Measurements from ENCODE around the gene GMDS. TPM values are rescaled to one million over a fixed set of nuclear protein-coding genes. Genes with fewer than 3 reads are reported as not detected.

Gene GMDS
- total and polyA plus RNA-seq, 2 donors (not counting 1 experiment from before 2014, with no cell fraction given): 12.7 to 34.5 TPM

DNA sequence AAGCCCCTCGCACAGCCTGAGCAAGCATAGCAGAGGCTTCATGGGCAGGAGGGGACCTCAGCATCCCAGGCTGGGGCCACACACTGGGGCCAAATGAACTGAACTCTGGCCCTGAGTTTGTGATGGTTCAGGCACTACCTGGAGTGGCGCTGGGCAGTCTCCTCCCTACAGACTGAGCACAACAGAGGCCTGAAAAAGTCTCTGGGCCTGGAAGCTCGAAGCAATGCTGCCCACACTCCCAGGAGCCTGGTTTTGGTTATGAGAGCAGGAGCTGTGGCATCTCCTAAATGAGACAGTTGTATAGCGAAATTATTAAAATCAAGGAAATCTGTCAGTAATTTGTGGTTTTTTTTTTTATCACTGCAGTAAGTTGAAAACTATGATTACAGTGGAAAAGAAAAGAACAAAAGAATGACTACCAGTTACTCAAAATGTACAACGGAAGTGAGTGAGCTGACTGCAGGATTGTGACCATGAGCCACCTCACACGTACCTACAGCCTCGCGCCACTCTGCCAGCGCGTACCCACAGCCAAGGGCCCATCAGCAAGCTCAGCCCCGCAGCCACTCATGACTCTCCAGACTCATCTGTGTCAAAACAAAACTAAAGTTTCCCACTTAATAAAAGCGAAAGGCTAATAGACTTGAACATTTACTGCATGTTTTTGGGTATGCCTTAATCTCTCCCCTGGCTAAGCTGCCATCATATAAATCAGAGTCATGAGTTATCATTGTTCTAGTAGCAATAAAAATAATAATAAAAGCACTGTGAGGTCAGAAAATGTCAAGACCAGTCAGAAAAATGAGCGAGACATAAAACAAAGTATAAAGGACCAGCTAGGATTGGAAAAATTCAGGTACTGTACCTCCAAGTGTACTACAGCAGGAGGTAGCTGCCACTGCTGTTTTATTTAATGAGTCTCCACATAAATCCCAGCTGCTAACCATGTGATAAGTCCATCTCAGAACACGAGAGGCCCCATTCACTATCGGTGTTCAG lies 458.7 kb downstream of the GMDS start:
- Histone ChIP-seq H3K79me2 (ENCODE audit: control insufficient read depth, insufficient read depth, low read length) (no peaks in the 10 kb centered on the region), H4K20me1 (ENCODE audit: control insufficient read depth, extremely low read depth, insufficient read depth, low read length) (no peaks in the 10 kb centered on the region), H3K9me3 (ENCODE audit: control insufficient read depth, insufficient read depth, low read depth, low read length) (no peaks in the 10 kb centered on the region), H3K9ac (ENCODE audit: insufficient read depth, low read length) (no peak overlapping the region), H3K27ac (ENCODE audit: insufficient read depth, low read length) (no peak overlapping the region), H3K27me3 (ENCODE audit: control insufficient read depth, insufficient read depth, low read length) (no peaks in the 10 kb centered on the region), H3K36me3 (ENCODE audit: control insufficient read depth, insufficient read depth, low read length) (no peaks in the 10 kb centered on the region), H3K4me2 (ENCODE audit: extremely low read depth, insufficient read depth, low read length) (no peak overlapping the region), H2AFZ (ENCODE audit: low read length) (no peak overlapping the region), H3K4me1 (ENCODE audit: control insufficient read depth, extremely low read depth, insufficient read depth, low read length) (no peaks in the 10 kb centered on the region), H3K4me3 (replicated peaks in 1 of 4; ENCODE audit: control extremely low read depth in 1 of 4, insufficient read depth in 1 of 4, low read depth in 3 of 4, low read length in 4 of 4) (no peak overlapping the region)
- DNase-seq (ENCODE audit: low read depth in 2 of 2): peak in 1 of 2 donors; percentile 30
- TF ChIP-seq, protein P1, sequence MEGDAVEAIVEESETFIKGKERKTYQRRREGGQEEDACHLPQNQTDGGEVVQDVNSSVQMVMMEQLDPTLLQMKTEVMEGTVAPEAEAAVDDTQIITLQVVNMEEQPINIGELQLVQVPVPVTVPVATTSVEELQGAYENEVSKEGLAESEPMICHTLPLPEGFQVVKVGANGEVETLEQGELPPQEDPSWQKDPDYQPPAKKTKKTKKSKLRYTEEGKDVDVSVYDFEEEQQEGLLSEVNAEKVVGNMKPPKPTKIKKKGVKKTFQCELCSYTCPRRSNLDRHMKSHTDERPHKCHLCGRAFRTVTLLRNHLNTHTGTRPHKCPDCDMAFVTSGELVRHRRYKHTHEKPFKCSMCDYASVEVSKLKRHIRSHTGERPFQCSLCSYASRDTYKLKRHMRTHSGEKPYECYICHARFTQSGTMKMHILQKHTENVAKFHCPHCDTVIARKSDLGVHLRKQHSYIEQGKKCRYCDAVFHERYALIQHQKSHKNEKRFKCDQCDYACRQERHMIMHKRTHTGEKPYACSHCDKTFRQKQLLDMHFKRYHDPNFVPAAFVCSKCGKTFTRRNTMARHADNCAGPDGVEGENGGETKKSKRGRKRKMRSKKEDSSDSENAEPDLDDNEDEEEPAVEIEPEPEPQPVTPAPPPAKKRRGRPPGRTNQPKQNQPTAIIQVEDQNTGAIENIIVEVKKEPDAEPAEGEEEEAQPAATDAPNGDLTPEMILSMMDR (conservative IDR thresholded peaks at IDR 0.05 in 1 of 2, IDR thresholded peaks at IDR 0.05 in 1 of 2; ENCODE audit: low read depth in 1 of 2, low read length in 2 of 2): no peak
- TF ChIP-seq EZH2 (IDR thresholded peaks at IDR 0.05; ENCODE audit: low read length, missing control alignments): no peak

DNA sequence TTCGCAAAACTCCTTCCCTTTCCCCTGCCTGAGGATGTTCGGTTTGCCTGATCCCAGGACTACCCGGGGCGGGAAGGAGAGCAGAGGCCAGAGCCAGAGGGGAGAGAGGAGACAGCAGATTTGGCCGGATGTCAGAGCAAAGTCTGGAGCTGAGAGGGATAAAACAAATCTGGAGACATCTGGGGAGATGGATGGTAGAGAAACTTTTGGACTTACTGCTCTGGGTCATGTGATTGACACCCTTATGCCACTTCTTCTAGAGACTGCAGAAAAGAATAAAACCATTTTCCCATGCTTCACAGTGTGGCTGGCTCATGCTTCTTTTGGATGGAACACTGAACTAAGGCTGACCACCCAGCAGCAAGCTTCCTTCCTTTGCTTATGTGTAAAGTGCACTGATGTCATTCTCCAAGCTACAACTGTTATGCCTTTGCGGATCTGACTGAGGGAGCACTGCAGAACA lies 461.0 kb downstream of the GMDS start:
- no peaks in the 10 kb centered on the region for H3K4me1 ChIP-seq (ENCODE audit: control insufficient read depth, extremely low read depth, insufficient read depth, low read length)
- no peak overlapping the region for H2AFZ ChIP-seq (ENCODE audit: low read length)
- TF ChIP-seq, protein P1 (conservative IDR thresholded peaks at IDR 0.05 in 1 of 2, IDR thresholded peaks at IDR 0.05 in 1 of 2; ENCODE audit: low read depth in 1 of 2, low read length in 2 of 2): no peak
- no peak for TF ChIP-seq EZH2 (IDR thresholded peaks at IDR 0.05; ENCODE audit: low read length, missing control alignments)
- no peak overlapping the region for H3K27ac ChIP-seq (ENCODE audit: insufficient read depth, low read length)
- no peaks in the 10 kb centered on the region for H3K27me3 ChIP-seq (ENCODE audit: control insufficient read depth, insufficient read depth, low read length)
- H3K79me2 ChIP-seq (ENCODE audit: control insufficient read depth, insufficient read depth, low read length): no peaks in the 10 kb centered on the region
- no peak overlapping the region for H3K4me3 ChIP-seq (replicated peaks in 1 of 4; ENCODE audit: control extremely low read depth in 1 of 4, insufficient read depth in 1 of 4, low read depth in 3 of 4, low read length in 4 of 4)
- no peaks in the 10 kb centered on the region for H4K20me1 ChIP-seq (ENCODE audit: control insufficient read depth, extremely low read depth, insufficient read depth, low read length)
- H3K9ac ChIP-seq (ENCODE audit: insufficient read depth, low read length): no peak overlapping the region
- H3K36me3 ChIP-seq (ENCODE audit: control insufficient read depth, insufficient read depth, low read length): no peaks in the 10 kb centered on the region
- H3K4me2 ChIP-seq (ENCODE audit: extremely low read depth, insufficient read depth, low read length): no peak overlapping the region
- DNase-seq (ENCODE audit: low read depth in 2 of 2): peak in 1 of 2 donors; percentile 37
- no peaks in the 10 kb centered on the region for H3K9me3 ChIP-seq (ENCODE audit: control insufficient read depth, insufficient read depth, low read depth, low read length)

DNA sequence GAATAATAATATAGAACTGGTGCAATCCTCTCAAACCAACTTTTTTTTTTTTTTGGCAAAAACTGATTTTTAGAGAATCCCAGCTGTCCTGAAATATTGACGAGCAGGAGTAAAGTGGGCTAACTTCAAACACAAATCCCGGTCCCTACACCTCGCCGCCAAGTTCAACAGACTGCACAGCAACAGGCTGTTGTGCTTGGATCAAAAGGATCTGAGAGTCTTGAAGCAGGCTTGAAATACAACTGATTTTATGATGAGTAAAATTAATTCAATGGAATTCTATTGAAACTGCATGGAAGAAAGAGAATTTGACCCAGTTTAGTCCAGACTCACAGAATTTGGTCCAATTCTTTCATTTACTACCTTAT lies 463.6 kb downstream of the GMDS start:
- no peak overlapping the region for H3K4me2 ChIP-seq (ENCODE audit: extremely low read depth, insufficient read depth, low read length)
- no peaks in the 10 kb centered on the region for H4K20me1 ChIP-seq (ENCODE audit: control insufficient read depth, extremely low read depth, insufficient read depth, low read length)
- H3K27me3 ChIP-seq (ENCODE audit: control insufficient read depth, insufficient read depth, low read length): no peaks in the 10 kb centered on the region
- TF ChIP-seq, protein P1 (conservative IDR thresholded peaks at IDR 0.05 in 1 of 2, IDR thresholded peaks at IDR 0.05 in 1 of 2; ENCODE audit: low read depth in 1 of 2, low read length in 2 of 2): no peak
- TF ChIP-seq EZH2 (IDR thresholded peaks at IDR 0.05; ENCODE audit: low read length, missing control alignments): no peak
- no peaks in the 10 kb centered on the region for H3K79me2 ChIP-seq (ENCODE audit: control insufficient read depth, insufficient read depth, low read length)
- H3K4me1 ChIP-seq (ENCODE audit: control insufficient read depth, extremely low read depth, insufficient read depth, low read length): no peaks in the 10 kb centered on the region
- H3K9me3 ChIP-seq (ENCODE audit: control insufficient read depth, insufficient read depth, low read depth, low read length): no peaks in the 10 kb centered on the region
- H2AFZ ChIP-seq (ENCODE audit: low read length): no peak overlapping the region
- no peak overlapping the region for H3K4me3 ChIP-seq (replicated peaks in 1 of 4; ENCODE audit: control extremely low read depth in 1 of 4, insufficient read depth in 1 of 4, low read depth in 3 of 4, low read length in 4 of 4)
- H3K36me3 ChIP-seq (ENCODE audit: control insufficient read depth, insufficient read depth, low read length): no peaks in the 10 kb centered on the region
- no peak for DNase-seq (ENCODE audit: low read depth in 2 of 2)
- no peak overlapping the region for H3K27ac ChIP-seq (ENCODE audit: insufficient read depth, low read length)
- no peak overlapping the region for H3K9ac ChIP-seq (ENCODE audit: insufficient read depth, low read length)

All from fibroblast of lung (primary cell).